SU-DHL-6 (cell line): Measurements from ENCODE around the gene MOSMO.

Experiments
- H2AFZ ChIP-seq: fragments of 200-600 bp; sonication (generic); 2 replicates; pipeline ENCODE4 v1.6.1; 2014; ENCODE audit warnings: low read depth, mild to moderate bottlenecking, moderate library complexity, mixed read lengths, antibody characterized with exemption, low read length; ENCODE audit not compliant: severe bottlenecking
- H3F3A ChIP-seq: fragments of 200-600 bp; shearing (Covaris generic); 2 replicates; pipeline ENCODE4 v1.6.0; 2016; ENCODE audit warnings: antibody characterized with exemption, mild to moderate bottlenecking; ENCODE audit not compliant: insufficient read depth
- H3K27ac ChIP-seq: fragments of 200-600 bp; sonication (generic); 2 replicates; pipeline ENCODE4 v1.5.1; 2016; ENCODE audit warnings: low read depth, mild to moderate bottlenecking, low read length, moderate library complexity, mixed read lengths
- H3K27me3 ChIP-seq: fragments of 200-600 bp; sonication (generic), shearing (Covaris generic); 2 replicates; pipeline ENCODE4 v1.6.0; 2014; ENCODE audit warnings: mild to moderate bottlenecking, low read length
- H3K36me3 ChIP-seq: fragments of 200-600 bp; sonication (generic); 2 replicates; pipeline ENCODE4 v1.6.1; 2014; ENCODE audit warnings: mild to moderate bottlenecking, low read length, mixed read lengths
- H3K4me2 ChIP-seq: fragments of 300-600, 200-600 bp; shearing (Covaris generic), sonication (generic); 2 replicates; pipeline ENCODE4 v1.6.0; 2014; ENCODE audit warnings: low read length, low read depth, mild to moderate bottlenecking; ENCODE audit not compliant: poor library complexity, severe bottlenecking
- H3K4me3 ChIP-seq: fragments of 200-600 bp; sonication (generic); 2 replicates; pipeline ENCODE4 v1.5.1; 2014; ENCODE audit warnings: antibody characterized with exemption, low read length, mild to moderate bottlenecking, mixed read lengths; ENCODE audit not compliant: insufficient read depth, poor library complexity, severe bottlenecking
- H3K79me2 ChIP-seq: fragments of 200-600 bp; sonication (generic); 2 replicates; pipeline ENCODE4 v1.6.1; 2014; ENCODE audit warnings: mild to moderate bottlenecking, low read length, moderate library complexity; ENCODE audit not compliant: insufficient read depth
- H3K9ac ChIP-seq: fragments of 200-600 bp; sonication (generic); 2 replicates; pipeline ENCODE4 v1.7.0; 2014; ENCODE audit warnings: mild to moderate bottlenecking, low read length
- H3K9me2 ChIP-seq: fragments of 200-600 bp; sonication (generic); replicated peaks from 2 replicates; pipeline ENCODE4 v1.6.1; 2014; ENCODE audit warnings: low read length; ENCODE audit not compliant: insufficient read depth
- H3K9me3 ChIP-seq: fragments of 200-600 bp; sonication (generic); 2 replicates; pipeline ENCODE4 v1.6.1; 2014; ENCODE audit warnings: low read length, mixed read lengths; ENCODE audit not compliant: insufficient read depth
- H4K20me1 ChIP-seq: fragments of 200-600 bp; sonication (generic); 2 replicates; pipeline ENCODE4 v1.6.1; 2014; ENCODE audit warnings: low read depth, mild to moderate bottlenecking, antibody characterized with exemption, low read length, moderate library complexity, mixed read lengths
- CTCF ChIP-seq: fragments of 200-600 bp; sonication (generic); IDR thresholded peaks from one replicate; pipeline ENCODE4 v1.5.1; 2017; ENCODE audit warnings: antibody characterized with exemption, mild to moderate bottlenecking, low read length, moderate library complexity; ENCODE audit not compliant: insufficient read depth, poor library complexity, severe bottlenecking
- EZH2phosphoT487 ChIP-seq: fragments of 200-600 bp; sonication (generic), shearing (Covaris generic); conservative IDR thresholded peaks from 2 replicates; pipeline ENCODE4 v1.6.1; 2018; ENCODE audit warnings: mild to moderate bottlenecking, antibody characterized with exemption, low read length, moderate library complexity, mixed read lengths

Gene MOSMO

DNA sequence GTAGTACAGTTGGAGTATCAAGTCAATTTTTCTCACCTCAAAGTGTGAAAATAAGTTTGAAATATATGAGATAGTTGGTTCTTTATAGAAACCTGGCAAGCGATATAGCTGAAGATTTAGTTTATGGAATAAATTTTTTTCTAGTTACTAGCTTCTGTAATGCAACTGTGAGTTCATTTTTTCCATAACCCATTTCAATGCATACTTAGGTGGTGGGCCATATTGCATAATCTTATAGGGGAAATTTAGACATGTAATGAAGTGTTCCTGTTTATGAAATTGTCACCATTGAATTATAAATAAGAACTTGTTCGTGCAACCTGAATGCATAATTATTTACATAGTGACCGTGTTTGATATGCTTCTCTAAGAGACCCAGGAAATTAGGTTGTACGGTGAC lies 9.0 kb downstream of the MOSMO start:
- H4K20me1 ChIP-seq = peaks cover 24% of the 10 kb centered on the region; the same call in 1 of the 2 replicates
- no peaks in the 10 kb centered on the region for H3K9me2 ChIP-seq
- no peak overlapping the region for H3K27ac ChIP-seq
- H3K9ac ChIP-seq = no peak overlapping the region
- no peak overlapping the region for H3K4me3 ChIP-seq
- H3K36me3 ChIP-seq = no peaks in the 10 kb centered on the region
- no peak overlapping the region for H2AFZ ChIP-seq
- no peaks in the 10 kb centered on the region for H3K9me3 ChIP-seq
- H3K27me3 ChIP-seq = no peaks in the 10 kb centered on the region
- H3K79me2 ChIP-seq = peaks cover 4% of the 10 kb centered on the region; the same call in 1 of the 2 replicates
- H3F3A ChIP-seq = no peaks in the 10 kb centered on the region; the same call in 1 of the 2 replicates
- TF ChIP-seq CTCF (no peak), EZH2phosphoT487 (no peak)
- no peak overlapping the region for H3K4me2 ChIP-seq

- Histone ChIP-seq H3K9ac (no peak overlapping the region), H3K27me3 (no peaks in the 10 kb centered on the region), H3K9me3 (no peaks in the 10 kb centered on the region), H3K4me3 (no peak overlapping the region), H3K4me2 (no peak overlapping the region), H2AFZ (no peak overlapping the region), H3K36me3 (no peaks in the 10 kb centered on the region), H3K79me2 (peaks cover 4% of the 10 kb centered on the region; the same call in 1 of the 2 replicates), H4K20me1 (peaks cover 24% of the 10 kb centered on the region; the same call in 1 of the 2 replicates), H3K27ac (no peak overlapping the region), H3F3A (no peaks in the 10 kb centered on the region; the same call in 1 of the 2 replicates), H3K9me2 (no peaks in the 10 kb centered on the region)
- no peak for TF ChIP-seq EZH2phosphoT487
- TF ChIP-seq CTCF = no peak
Measured at GRCh38 chr16:22018559-22018958, 10.6 kb downstream of the MOSMO start.

DNA sequence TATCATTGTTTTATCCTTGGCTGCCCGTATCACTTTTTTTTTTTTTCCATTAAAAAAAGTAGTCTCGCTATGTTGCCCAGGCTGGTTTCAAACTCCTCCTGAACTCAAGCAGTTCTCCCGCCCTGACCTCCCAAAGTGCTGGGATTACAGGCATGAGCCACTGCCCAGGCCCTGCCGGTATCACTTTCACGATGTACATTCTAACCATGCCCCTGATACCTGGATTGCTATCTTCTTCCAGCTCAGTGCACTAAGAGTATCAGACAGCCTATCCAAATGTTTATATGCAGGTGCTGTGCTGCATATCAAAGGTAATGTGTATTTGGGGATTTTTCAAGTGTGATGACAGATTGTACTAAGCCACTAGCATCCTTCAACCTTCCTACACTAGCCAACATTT lies 14.2 kb downstream of the MOSMO start:
- Histone ChIP-seq H3F3A (no peaks in the 10 kb centered on the region; the same call in 1 of the 2 replicates), H3K9me2 (no peaks in the 10 kb centered on the region), H3K36me3 (no peaks in the 10 kb centered on the region), H3K9ac (no peak overlapping the region), H3K27me3 (no peaks in the 10 kb centered on the region), H3K79me2 (no peaks in the 10 kb centered on the region; the same call in 1 of the 2 replicates), H2AFZ (no peak overlapping the region), H4K20me1 (peaks cover 26% of the 10 kb centered on the region; the same call in 1 of the 2 replicates), H3K4me2 (no peak overlapping the region), H3K27ac (no peak overlapping the region), H3K9me3 (no peaks in the 10 kb centered on the region), H3K4me3 (no peak overlapping the region)
- TF ChIP-seq EZH2phosphoT487 (no peak), CTCF (no peak)
